ENCODE measurements around the gene OPCML.

OPCML gene

DNA sequence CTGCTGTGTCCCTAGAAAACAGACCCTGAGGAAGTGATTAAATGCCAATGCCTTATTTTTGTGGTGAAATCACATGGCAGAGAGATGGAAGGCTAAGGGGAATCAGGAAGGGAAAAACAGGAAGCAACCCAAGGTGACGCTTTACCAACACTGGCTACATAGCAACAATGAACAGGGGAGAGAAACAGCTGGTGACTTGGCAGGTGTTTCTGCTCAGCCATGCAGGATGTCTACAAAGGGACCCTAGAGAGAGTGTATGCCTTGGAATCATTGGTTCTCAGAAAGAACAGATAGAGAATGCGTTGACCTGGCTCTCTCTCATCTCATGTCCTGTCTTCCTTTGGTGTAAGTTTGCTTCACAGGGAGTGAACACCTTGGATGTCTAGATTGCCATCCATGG, 911.9 kb downstream of the OPCML start:
- no peak overlapping the region for H3K27ac ChIP-seq (replicated peaks)
- no peak for DNase-seq (ENCODE audit: low read depth in 1 of 2, low spot score in 1 of 2)
- H3K4me3 ChIP-seq (replicated peaks; ENCODE audit: insufficient read depth, low read length) = no peak overlapping the region
- TF ChIP-seq POLR2AphosphoS5 (IDR thresholded peaks at IDR 0.05; ENCODE audit: low read depth) = no peak
- no peaks in the 10 kb centered on the region for H3K27me3 ChIP-seq (ENCODE audit: insufficient read depth, poor library complexity, severe bottlenecking)

DNA sequence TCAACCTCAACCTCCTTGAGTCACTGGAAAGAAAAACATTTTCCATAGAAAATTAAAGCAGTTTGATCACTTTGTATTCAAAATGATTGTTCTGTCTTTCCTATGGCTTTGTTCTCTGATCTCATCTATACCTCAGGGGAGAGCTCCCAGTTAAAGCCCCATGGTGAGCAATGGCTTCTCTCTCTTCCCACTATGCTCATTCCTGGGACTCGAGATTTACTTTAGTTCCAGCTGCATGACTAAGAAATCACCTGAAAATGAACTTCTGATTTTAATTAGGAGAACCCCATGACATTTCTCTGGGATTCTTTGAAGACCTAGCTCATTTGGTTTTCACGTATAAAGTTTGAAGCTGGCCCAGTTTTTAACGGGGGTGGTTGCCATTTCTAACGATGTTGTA, 921.5 kb downstream of the OPCML start:
- no peak overlapping the region for H3K4me3 ChIP-seq (replicated peaks; ENCODE audit: insufficient read depth, low read length)
- no peak for DNase-seq (ENCODE audit: low read depth in 1 of 2, low spot score in 1 of 2)
- TF ChIP-seq SPI1 (IDR thresholded peaks at IDR 0.05; ENCODE audit: borderline replicate concordance, low read depth) (no peak), GABPA (IDR thresholded peaks at IDR 0.05; ENCODE audit: low read depth) (no peak), POLR2AphosphoS5 (IDR thresholded peaks at IDR 0.05; ENCODE audit: low read depth) (no peak)
- TF ChIP-seq, protein P1, sequence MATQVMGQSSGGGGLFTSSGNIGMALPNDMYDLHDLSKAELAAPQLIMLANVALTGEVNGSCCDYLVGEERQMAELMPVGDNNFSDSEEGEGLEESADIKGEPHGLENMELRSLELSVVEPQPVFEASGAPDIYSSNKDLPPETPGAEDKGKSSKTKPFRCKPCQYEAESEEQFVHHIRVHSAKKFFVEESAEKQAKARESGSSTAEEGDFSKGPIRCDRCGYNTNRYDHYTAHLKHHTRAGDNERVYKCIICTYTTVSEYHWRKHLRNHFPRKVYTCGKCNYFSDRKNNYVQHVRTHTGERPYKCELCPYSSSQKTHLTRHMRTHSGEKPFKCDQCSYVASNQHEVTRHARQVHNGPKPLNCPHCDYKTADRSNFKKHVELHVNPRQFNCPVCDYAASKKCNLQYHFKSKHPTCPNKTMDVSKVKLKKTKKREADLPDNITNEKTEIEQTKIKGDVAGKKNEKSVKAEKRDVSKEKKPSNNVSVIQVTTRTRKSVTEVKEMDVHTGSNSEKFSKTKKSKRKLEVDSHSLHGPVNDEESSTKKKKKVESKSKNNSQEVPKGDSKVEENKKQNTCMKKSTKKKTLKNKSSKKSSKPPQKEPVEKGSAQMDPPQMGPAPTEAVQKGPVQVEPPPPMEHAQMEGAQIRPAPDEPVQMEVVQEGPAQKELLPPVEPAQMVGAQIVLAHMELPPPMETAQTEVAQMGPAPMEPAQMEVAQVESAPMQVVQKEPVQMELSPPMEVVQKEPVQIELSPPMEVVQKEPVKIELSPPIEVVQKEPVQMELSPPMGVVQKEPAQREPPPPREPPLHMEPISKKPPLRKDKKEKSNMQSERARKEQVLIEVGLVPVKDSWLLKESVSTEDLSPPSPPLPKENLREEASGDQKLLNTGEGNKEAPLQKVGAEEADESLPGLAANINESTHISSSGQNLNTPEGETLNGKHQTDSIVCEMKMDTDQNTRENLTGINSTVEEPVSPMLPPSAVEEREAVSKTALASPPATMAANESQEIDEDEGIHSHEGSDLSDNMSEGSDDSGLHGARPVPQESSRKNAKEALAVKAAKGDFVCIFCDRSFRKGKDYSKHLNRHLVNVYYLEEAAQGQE (IDR thresholded peaks at IDR 0.05; ENCODE audit: insufficient replicate concordance, low read depth) = no peak
- TF ChIP-seq, protein P2, sequence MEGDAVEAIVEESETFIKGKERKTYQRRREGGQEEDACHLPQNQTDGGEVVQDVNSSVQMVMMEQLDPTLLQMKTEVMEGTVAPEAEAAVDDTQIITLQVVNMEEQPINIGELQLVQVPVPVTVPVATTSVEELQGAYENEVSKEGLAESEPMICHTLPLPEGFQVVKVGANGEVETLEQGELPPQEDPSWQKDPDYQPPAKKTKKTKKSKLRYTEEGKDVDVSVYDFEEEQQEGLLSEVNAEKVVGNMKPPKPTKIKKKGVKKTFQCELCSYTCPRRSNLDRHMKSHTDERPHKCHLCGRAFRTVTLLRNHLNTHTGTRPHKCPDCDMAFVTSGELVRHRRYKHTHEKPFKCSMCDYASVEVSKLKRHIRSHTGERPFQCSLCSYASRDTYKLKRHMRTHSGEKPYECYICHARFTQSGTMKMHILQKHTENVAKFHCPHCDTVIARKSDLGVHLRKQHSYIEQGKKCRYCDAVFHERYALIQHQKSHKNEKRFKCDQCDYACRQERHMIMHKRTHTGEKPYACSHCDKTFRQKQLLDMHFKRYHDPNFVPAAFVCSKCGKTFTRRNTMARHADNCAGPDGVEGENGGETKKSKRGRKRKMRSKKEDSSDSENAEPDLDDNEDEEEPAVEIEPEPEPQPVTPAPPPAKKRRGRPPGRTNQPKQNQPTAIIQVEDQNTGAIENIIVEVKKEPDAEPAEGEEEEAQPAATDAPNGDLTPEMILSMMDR (IDR thresholded peaks at IDR 0.05; ENCODE audit: insufficient read depth, low read length) = no peak
- H3K27me3 ChIP-seq (ENCODE audit: insufficient read depth, poor library complexity, severe bottlenecking) = peaks cover 5% of the 10 kb centered on the region
- no peak overlapping the region for H3K27ac ChIP-seq (replicated peaks)

DNA sequence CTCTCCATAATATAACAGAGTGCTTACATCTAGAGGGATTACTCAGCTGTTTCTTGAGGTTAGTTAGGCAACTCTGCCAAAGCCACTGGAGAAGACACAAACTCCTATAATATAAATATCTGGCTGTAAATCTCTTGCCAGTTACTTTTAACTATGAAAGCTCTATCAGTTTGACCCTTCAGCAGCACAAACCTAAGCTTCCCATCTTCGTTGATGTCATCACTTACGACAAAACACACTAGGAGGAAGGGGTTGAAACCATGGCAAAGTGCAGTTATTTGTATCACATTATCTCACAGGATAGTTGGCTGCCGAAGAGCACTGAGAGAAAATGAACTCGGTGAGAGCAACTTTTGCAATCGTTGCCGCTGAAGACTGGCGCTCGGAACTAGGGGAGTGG, 922.1 kb downstream of the OPCML start:
- DNase-seq (ENCODE audit: low read depth in 1 of 2, low spot score in 1 of 2) = no peak
- no peak overlapping the region for H3K27ac ChIP-seq (replicated peaks)

DNA sequence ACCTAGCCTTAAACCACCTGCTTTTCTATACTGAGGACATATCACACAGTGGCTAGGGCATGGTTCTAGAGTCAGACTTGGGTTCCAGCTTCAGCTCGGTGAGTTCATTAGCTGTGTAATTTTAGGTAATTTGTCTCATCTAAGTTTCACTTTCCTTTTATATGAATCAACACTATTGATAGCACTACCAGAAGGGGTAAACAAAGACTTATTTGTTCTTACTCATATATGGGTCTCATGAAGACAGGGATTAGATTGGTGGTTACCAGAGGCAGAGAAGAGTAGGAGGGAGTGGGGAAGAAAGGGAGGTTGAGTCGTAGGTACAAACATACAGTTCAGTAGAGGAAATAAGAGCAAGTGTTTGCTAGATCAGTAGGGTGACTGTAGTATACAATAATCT, 924.7 kb downstream of the OPCML start:
- TF ChIP-seq, protein P2 (IDR thresholded peaks at IDR 0.05; ENCODE audit: insufficient read depth, low read length) = no peak
- TF ChIP-seq SPI1 (IDR thresholded peaks at IDR 0.05; ENCODE audit: borderline replicate concordance, low read depth) (no peak), GABPA (IDR thresholded peaks at IDR 0.05; ENCODE audit: low read depth) (no peak), POLR2AphosphoS5 (IDR thresholded peaks at IDR 0.05; ENCODE audit: low read depth) (no peak)
- TF ChIP-seq, protein P1 (IDR thresholded peaks at IDR 0.05; ENCODE audit: insufficient replicate concordance, low read depth) = no peak
- Histone ChIP-seq H3K4me3 (replicated peaks; ENCODE audit: insufficient read depth, low read length) (no peak overlapping the region), H3K27me3 (ENCODE audit: insufficient read depth, poor library complexity, severe bottlenecking) (peaks cover 3% of the 10 kb centered on the region), H3K27ac (replicated peaks) (no peak overlapping the region)
- DNase-seq (ENCODE audit: low read depth in 1 of 2, low spot score in 1 of 2) = no peak

More for the DNA sequence above, 922.1 kb downstream of the OPCML start:
- Histone ChIP-seq H3K27me3 (ENCODE audit: insufficient read depth, poor library complexity, severe bottlenecking) (peaks cover 5% of the 10 kb centered on the region), H3K4me3 (replicated peaks; ENCODE audit: insufficient read depth, low read length) (no peak overlapping the region)
- TF ChIP-seq POLR2AphosphoS5 (IDR thresholded peaks at IDR 0.05; ENCODE audit: low read depth) (no peak), SPI1 (IDR thresholded peaks at IDR 0.05; ENCODE audit: borderline replicate concordance, low read depth) (no peak)
- TF ChIP-seq, protein P1 (IDR thresholded peaks at IDR 0.05; ENCODE audit: insufficient replicate concordance, low read depth) = no peak

Data from HL-60 (cell line).